HG03442 (cell line): Measurements from ENCODE around the gene FNBP1.

Experiments
- ATAC-seq: cut with Tn5 transposase; IDR thresholded peaks from one replicate; pipeline ENCODE4 v1.9.1; 2021; ENCODE audit warnings: mild to moderate bottlenecking, moderate library complexity; ENCODE audit not compliant: unreplicated experiment

Gene FNBP1

DNA sequence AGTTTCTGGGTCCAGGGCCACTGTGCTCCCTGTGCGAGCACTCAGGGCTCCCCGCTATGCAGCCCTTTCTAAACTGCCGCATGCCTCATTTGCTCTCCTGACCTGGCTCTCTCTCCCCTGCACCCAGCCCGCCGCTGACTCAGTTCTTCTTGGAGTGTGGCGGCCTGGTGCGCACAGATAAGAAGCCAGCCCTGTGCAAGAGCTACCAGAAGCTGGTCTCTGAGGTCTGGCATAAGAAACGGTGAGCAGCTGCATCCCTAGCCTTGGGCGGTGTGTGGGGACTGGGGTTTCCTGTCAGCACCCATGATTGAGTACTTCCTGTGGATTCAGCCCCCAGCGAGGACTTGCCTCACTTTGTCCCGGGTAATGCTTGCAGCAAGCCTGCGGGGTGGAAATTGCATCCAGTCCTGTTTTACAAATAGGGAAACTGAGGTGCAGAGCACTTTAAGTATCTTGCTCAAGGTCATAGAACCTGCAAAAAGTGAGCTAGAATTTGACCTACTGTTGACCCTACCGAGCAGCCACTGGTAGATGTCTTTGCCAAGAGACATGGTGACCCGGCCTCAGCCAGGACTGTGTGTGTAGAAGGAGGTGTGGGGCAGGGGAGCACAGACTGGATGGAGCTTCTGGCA lies 179.8 kb downstream of the FNBP1 start:
- no peak for ATAC-seq

DNA sequence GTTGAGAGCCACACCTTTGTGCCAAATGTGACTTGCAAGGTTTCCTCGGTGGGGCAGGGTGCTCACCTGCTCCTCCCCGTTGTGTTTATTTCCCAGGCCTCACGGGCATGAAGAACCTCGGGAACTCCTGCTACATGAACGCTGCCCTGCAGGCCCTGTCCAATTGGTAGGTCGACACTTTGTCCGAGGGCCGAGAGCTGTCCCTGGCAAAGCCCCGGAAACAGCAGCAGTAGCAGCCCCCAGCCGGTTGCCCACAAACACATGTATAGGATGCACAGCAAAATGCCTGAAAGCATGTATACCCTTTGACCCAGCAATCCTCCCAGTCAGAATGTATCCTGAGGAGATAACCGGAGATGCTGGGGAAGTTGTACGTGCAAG lies 181.6 kb downstream of the FNBP1 start:
- no peak for ATAC-seq

DNA sequence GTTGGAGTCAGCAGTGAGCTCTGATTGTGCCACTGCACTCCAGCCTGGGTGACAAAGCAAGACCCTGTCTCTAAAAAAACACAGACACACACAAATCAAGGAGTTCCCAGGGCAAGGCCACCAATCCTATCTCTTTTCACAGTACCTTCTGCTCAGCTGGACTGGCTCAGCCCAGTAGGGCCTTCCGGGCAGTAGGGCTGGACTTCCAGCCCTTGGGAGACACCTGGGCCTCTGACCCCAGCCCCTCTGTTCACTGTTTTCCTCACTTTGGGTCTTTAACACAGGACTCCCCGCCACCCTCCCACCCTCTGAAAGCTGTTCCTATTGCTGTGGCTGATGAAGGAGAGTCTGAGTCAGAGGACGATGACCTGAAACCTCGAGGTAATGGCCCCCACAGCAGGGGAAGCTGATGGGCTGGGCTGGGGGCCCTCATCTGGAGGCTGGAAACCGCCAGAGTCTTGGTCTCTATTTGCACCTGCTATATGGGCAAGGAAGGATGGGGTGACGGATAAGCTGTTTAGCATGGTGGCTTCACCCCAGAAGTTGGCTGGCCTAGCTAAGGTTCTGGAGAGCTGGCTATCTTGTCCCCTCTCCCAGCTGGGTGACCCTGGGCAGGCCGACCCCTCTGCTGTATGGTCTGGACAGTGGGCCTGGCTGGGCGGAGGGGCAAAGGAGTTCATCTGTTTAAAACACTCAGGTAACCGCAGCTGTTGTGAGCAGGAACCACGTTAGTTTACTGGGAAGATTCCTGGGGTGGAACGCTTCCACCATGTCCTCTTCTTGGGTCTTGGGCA lies 182.1 kb downstream of the FNBP1 start:
- no peak for ATAC-seq

DNA sequence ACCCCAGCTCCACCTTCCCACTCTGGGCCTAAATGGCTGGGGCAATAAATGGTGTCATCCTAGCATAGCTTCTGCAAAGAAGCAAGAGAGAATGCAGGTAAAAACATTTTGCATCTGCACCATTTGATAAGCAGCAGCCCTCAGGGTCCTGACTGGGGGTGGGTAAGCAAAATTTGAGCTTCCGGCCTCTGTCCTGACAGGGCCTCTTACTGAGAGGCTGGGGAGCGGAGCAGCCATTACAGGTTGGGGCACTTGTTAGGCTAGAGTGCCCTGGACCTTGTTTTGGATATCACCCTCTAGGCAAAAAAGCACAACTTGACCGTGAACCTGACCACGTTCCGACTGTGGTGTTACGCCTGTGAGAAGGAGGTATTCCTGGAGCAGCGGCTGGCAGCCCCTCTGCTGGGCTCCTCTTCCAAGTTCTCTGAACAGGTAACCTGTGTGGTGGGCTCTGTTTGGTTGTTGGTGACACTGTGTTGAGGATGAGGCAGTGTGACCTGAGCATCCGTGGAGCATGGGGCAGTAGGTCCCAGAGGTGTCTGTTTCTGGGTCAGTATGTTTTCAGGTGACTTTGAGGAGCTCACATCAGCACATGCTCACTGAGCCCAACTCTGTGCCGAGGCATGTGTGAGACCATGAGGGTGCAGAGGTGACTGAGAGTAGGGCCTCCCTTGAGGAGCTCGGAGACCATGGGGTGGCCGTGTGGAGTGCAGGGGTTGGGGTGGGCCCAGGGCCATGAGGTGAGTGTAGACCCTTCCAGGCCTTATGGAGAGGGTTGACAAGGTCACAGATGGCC lies 184.6 kb downstream of the FNBP1 start:
- ATAC-seq: no peak

DNA sequence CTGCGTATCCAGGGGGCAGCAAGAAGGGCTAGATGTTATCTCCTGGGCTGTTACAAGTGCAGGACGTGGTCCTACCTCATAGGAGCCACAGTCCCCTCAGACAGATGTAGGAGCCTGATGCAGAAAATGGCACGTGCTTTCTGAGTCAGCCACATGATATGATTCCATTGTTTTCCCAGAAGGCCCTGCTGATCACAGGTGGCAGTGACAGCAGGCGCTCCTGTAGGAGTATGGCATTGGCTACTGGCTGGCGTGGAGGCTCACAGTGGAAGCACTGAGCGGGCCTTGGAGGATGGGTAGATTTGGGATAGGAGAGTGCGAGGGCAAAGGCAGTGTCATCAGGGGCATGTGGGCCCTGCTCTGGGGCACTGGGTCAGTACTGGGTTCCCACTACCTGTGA lies 185.8 kb downstream of the FNBP1 start:
- no peak for ATAC-seq

DNA sequence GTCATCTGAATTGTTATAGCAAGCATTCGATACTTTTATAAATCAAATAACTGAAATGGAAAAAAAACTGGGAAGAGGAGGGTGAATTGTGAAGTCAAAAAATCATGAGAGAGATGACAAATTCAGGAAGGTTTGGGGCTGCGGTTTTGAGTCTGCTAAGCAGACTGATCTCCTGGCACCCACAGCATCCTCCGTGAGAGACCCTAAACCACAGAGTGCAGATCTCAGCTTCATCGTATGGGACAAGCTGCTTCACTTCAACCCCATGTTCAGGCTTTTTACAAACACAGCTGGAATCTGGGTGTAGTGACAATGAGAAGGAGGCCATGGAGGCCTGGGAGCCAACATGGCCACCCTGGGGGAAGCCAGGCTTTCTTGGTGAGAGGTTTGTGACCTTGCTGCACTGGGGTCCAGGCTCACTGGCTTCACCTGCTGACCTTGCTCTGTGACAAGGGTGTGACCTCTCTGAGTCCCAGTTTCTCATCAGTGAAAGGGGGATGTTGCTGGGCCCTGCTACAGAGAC lies 188.3 kb downstream of the FNBP1 start:
- no peak for ATAC-seq

DNA sequence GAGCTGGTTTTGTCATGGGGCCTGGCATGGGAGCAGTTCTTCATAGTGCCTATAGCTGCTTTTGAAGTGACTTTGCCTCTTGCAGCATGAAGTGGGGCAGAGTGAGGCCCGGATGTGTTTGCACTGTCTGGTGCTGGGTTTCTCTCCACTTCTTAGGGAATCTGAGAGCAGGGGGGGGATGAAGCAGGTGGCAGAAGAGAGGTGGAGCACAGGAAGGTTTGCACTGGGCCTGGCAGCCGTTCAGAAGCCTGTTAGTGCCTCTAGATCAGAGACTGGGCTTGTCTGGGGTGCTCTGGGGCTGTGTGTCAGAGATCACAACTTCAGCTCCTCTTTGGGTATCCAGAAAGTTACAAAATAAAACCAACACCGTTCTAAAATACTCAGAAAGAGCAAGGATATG lies 189.4 kb downstream of the FNBP1 start:
- no peak for ATAC-seq

DNA sequence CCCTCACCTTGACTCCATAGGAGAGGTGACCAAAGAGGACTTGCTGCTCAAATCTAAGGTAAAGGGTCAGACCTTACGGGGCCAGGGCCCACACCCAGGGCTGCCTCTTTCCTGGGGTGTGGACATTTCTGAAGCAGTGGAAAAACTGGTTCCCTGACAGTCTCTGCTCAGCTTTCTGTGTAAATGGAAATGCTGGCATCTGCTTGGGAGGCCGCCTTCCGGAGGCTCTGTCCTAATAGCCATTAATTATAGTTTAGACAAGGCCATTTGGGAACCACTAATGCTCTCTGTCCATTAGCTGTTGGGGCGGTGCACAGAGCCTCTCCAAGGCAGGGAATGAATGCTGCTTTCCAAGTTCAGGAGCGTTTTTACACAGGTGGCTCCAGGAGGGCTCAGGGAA lies 190.4 kb downstream of the FNBP1 start:
- ATAC-seq: no peak

DNA sequence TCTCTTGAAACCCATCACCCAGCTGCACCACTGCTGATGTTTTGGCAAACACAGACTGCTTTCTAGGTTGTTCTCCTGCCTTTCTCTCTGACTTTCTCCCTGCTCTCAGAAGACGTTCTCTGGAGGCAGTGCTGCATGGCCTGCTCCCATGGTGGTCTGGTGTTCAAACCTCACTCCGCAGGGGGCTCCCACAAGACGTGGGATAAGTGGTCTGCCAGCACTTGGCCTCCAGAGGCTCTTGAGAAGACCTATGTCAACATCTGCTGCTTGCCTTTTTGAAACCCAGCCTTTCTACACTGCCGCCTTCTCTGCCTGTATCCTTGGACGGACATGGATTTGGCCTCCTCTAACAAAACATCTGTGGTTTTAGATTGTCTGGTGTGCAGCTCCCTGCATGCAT lies 191.2 kb downstream of the FNBP1 start:
- no peak for ATAC-seq

DNA sequence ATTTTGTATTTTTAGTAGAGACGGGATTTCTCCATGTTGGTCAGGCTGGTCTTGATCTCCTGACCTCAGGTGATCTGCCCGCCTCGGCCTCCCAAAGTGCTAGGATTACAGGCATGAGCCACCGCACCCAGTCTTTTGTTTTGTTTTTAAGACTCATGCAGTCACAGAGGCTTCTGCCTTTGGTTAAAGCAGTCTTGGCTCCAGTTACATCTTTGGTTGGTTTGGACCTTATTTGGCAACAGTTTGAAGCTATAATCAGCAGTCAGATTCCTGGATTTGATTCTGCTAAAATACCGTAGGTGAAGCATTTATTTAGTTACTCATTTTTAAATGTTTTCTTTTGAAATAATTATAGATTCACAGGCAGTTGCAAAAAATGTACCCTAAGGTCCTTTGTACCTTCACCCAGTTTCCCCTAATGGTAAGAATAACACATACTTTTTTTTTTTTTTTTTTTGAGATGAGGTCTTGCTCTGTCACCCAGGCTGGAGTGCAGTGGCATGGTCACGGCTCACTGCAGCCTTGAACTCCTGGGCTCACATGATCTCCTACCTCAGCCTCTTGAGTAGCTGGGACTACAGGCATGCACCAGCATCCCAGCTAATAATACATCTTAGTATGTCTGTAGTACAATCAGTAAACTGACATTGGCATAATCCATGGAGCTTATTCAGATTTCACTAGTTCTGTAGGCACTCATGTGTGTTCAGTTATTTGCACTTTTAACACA lies 192.0 kb downstream of the FNBP1 start:
- ATAC-seq: no peak

DNA sequence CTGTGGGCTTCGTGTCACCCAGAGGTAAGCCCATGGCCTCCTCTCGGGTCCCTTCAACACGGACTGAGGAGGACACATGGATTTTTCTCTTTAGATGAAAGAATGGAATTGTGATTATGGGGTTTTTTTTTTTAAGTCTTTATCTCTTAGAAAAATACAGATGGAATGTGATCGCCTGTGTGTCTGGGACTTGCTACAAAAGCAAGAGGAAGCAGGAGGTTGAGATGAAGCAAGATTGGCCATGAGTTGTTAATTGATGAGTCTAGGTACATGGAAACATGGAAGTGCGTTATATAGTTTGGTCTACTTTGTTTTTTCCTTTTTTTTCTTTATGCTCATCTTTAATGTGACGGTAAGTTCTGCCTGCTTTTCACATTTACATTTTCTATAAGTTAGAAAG lies 193.1 kb downstream of the FNBP1 start:
- no peak for ATAC-seq

DNA sequence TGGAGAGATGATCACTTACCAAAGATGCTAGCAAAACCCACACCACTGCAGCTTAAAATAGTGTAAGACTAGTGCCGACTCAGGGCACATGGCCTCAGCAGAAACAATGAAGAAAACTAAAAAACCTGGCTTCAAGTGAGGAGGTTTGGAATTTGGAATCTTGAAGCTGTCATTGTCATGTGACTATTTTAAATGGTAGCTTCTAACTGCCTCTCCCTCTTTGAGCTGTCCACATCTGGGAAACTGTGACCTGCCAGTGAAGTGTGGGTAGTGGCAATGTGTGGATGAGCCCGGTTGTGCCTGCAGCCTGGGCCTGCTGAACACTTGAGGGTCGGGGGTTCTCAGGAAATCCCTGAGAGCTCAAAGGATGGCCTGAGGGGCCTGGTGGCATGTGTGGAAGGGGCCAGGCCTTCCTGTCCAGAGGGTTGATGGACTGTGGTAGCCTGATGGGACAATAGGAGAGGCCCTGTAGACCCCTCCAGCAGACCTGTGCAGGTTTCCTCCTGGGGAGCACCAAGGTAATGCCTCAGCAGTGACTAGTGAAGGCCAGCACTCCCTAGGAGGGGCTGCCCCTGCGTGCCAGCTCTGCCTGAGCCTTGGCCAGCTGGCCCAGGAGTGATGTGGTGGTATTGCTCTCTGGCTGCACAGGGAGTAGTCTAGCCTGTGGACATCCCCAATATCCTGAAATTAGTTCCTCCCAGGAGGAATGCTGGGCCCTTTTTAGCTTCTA lies 194.1 kb downstream of the FNBP1 start:
- no peak for ATAC-seq

DNA sequence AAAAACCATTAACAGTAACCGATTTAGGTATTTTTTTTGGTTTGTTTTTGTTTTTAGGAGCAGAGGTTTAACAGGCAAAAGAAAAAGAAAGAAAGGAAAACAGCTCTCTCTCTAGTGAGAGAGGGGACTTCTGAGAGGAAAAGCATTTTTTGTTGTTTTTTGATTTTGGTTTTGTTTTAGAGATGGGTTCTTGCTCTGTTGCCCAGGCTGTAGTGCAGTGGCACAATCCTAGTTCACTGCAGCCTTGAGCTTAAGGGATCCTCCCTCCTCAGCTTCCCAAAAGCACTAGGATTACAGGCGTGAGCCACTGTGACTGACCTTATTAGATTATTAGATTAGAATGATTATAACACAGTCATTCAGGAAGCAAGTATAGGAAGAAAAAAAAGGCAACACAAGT lies 197.6 kb downstream of the FNBP1 start:
- no peak for ATAC-seq

DNA sequence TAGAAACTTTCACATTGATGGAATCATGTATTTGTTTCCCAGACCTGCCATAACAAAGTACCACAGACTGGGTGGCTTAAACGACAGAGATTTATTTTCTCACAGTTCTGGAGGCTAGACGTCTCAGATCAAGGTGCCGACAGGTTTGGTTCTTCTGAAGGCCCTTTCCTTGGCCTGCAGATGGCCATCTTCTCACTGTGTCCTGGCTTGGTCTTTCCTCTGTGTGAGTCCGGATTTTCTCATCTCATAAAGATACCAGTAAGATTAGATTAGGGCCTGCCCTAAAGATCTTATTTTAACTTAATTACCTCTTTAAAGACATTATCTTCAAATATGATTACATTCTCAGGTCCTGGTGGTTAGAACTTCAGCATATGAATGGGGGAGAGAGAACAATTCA lies 201.9 kb downstream of the FNBP1 start:
- ATAC-seq: no peak

DNA sequence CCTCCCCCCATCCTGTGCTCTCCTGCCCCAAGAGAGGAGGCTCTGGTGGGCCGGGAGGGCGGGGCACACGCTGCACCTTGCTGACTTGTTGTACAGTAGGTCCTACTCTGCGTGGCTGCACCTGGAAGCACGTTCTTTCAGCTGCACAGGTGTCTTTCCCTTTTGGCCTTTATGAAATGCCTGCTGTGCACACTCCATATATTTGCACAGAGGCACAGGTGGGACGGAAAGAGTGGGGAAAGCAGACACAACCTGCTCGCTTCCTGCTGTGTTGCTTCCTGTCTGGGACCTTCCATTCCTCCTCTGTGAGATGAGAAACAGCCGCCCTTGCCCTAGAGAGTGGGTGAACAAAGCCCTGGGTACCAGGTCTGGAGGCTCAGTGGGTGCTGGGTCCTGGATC lies 203.0 kb downstream of the FNBP1 start:
- no peak for ATAC-seq

DNA sequence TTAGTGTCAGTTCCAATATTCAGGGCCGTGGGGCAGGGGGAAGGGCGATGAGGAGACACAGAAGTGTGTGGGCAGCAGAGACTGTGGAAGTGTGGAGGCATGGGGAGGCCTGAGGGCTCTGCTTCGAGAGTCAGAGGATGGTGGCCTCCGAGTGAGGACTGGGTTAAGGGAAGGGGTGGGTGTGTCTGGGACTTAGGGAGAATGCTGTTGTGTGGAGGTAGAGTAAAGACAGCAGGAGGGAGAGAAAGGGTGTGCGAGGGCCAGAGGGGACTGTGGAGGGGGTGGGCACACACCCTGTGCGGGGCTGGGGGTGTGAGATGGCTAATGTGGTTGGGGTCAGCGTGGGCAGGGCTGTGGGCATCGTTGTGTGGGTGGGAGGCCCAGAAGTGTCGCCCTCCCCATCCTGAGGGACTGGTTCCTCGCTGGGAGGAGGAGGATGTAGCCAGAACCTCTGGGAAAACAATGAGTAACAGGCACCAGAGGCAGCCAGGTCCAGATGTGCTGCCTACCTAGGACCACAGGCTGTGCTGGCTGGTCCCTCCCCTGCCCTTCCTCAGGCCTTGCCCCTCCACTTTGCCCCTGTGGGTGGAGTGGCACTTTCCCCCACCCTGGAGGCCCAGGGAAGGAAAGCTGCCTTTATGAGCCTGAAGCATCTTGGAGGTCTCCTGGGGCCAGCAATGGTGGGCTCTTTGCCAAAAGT lies 203.5 kb downstream of the FNBP1 start:
- no peak for ATAC-seq

DNA sequence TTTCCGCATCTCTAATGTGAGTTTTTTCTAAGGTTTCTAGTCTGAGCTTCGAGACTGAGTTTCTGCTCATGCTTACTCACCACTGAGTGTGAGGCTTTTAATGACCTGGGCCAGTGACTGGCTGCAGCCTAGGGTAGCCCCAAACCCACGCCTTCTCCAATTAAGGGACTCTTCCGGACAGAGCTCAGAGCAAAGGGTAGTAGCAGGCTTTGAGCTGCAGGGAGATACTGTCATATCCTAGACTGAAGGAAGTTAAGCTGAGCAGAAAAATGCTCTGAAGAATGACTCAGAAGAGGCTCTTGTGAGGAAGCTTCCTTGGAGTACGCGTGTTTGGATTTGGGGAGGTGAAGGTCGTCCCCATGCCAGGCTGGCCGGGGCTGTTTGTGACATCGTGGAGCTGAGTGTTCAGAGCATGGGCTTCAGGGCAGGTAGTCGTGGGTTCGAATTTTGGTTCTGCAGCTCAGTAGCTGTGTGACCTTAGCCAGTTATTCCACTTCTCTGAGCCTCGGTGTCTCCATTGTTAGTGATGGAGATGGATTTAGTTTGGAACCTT lies 204.2 kb downstream of the FNBP1 start:
- ATAC-seq: no peak
